ENCODE results near the gene LMBRD1. TPM values are rescaled to one million over a fixed set of nuclear protein-coding genes. Genes with fewer than 3 reads are reported as not detected.

The LMBRD1 gene
- total RNA-seq, 1 donor from 2014 or later, result 26.5 TPM

DNA sequence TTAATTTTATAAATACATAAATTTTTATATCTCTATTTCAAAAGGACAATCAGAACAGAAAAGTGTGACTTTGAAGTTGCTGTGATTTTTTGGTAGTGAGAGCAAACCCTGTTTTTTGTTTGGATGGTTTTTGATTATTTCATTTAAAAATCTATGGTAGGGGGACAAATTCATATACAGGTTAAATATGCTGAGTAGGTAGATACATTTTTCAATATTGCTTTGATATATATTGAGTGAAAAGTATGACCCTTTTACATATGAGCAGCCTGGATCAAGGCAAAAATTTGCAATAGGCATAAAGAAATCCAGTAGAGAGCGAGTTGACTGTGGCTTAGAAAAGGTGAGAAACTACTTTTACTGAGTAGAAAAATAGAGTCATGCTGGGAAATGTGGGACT is 132.3 kb downstream of the LMBRD1 start:
- no peak for TF ChIP-seq CTCF (IDR thresholded peaks at IDR 0.05; ENCODE audit: unreplicated experiment)
- no peaks in the 10 kb centered on the region for H3K9me3 Mint-ChIP-seq (ENCODE audit: unreplicated experiment)
- no peaks in the 10 kb centered on the region for H3K36me3 Mint-ChIP-seq (ENCODE audit: low read depth, unreplicated experiment)
- no peak overlapping the region for H3K4me3 Mint-ChIP-seq (ENCODE audit: unreplicated experiment)
- H3K27ac Mint-ChIP-seq (ENCODE audit: unreplicated experiment), result no peak overlapping the region
- DNase-seq (ENCODE audit: low spot score), result no peak
- no peaks in the 10 kb centered on the region for H3K4me1 Mint-ChIP-seq (ENCODE audit: unreplicated experiment)
- H3K27me3 Mint-ChIP-seq (ENCODE audit: unreplicated experiment), result no peaks in the 10 kb centered on the region

DNA sequence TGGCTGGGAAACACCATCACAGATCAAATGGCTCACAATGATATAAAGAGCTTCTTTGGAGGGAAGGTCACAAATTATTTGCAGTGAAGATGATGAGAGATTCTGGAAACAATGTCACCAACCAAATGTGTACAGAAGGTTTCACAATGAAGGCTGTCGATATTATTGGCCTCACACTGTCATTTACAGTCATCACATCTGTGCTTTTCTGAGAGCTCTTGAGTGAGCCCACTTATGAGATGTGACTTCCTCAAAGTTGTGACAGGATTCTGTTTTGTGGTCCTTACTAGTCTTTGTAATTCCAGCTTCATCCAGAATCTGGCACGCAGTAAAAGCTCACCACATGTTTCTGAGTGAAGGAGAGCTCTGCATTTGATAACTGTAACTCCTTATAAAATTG is 133.6 kb downstream of the LMBRD1 start:
- TF ChIP-seq CTCF (IDR thresholded peaks at IDR 0.05; ENCODE audit: unreplicated experiment), result no peak
- DNase-seq (ENCODE audit: low spot score), result no peak
- no peaks in the 10 kb centered on the region for H3K4me1 Mint-ChIP-seq (ENCODE audit: unreplicated experiment)
- no peaks in the 10 kb centered on the region for H3K36me3 Mint-ChIP-seq (ENCODE audit: low read depth, unreplicated experiment)
- no peaks in the 10 kb centered on the region for H3K27me3 Mint-ChIP-seq (ENCODE audit: unreplicated experiment)
- H3K4me3 Mint-ChIP-seq (ENCODE audit: unreplicated experiment), result no peak overlapping the region
- H3K9me3 Mint-ChIP-seq (ENCODE audit: unreplicated experiment), result no peaks in the 10 kb centered on the region
- no peak overlapping the region for H3K27ac Mint-ChIP-seq (ENCODE audit: unreplicated experiment)

- DNase-seq (ENCODE audit: low spot score), result no peak
- H3K27ac Mint-ChIP-seq (ENCODE audit: unreplicated experiment), result no peak overlapping the region
- no peak overlapping the region for H3K4me3 Mint-ChIP-seq (ENCODE audit: unreplicated experiment)
- H3K9me3 Mint-ChIP-seq (ENCODE audit: unreplicated experiment), result no peaks in the 10 kb centered on the region
- TF ChIP-seq CTCF (IDR thresholded peaks at IDR 0.05; ENCODE audit: unreplicated experiment), result no peak
- H3K27me3 Mint-ChIP-seq (ENCODE audit: unreplicated experiment), result no peaks in the 10 kb centered on the region
- no peaks in the 10 kb centered on the region for H3K36me3 Mint-ChIP-seq (ENCODE audit: low read depth, unreplicated experiment)
- no peaks in the 10 kb centered on the region for H3K4me1 Mint-ChIP-seq (ENCODE audit: unreplicated experiment)
Observed at GRCh38 chr6:69650703-69651102, 146.1 kb downstream of the LMBRD1 start.

DNA sequence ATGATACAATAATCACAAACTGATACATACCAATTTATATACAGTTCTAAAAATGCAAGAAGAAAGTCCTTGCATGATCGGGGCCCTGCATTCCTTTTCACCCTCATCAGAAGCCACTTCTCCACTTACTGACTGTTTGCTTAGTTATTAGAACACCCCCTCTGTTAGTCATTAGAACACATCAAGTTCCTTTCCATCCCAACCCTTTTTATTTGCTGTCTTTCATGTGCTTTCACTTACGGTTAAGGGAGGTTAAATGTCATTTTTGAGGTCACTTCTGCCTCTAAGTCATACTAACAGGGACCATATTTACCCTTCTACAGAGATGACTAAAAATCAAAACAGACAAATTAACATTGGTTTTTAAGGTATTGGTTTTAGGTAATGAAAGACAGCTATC is 149.1 kb downstream of the LMBRD1 start:
- no peaks in the 10 kb centered on the region for H3K4me1 Mint-ChIP-seq (ENCODE audit: unreplicated experiment)
- no peaks in the 10 kb centered on the region for H3K9me3 Mint-ChIP-seq (ENCODE audit: unreplicated experiment)
- H3K36me3 Mint-ChIP-seq (ENCODE audit: low read depth, unreplicated experiment), result no peaks in the 10 kb centered on the region
- H3K4me3 Mint-ChIP-seq (ENCODE audit: unreplicated experiment), result no peak overlapping the region
- no peak for DNase-seq (ENCODE audit: low spot score)
- no peaks in the 10 kb centered on the region for H3K27me3 Mint-ChIP-seq (ENCODE audit: unreplicated experiment)
- no peak overlapping the region for H3K27ac Mint-ChIP-seq (ENCODE audit: unreplicated experiment)
- no peak for TF ChIP-seq CTCF (IDR thresholded peaks at IDR 0.05; ENCODE audit: unreplicated experiment)

- no peaks in the 10 kb centered on the region for H3K4me1 Mint-ChIP-seq (ENCODE audit: unreplicated experiment)
- no peak for TF ChIP-seq CTCF (IDR thresholded peaks at IDR 0.05; ENCODE audit: unreplicated experiment)
- DNase-seq (ENCODE audit: low spot score), result no peak
- no peaks in the 10 kb centered on the region for H3K9me3 Mint-ChIP-seq (ENCODE audit: unreplicated experiment)
- H3K36me3 Mint-ChIP-seq (ENCODE audit: low read depth, unreplicated experiment), result no peaks in the 10 kb centered on the region
- H3K27ac Mint-ChIP-seq (ENCODE audit: unreplicated experiment), result no peak overlapping the region
- H3K4me3 Mint-ChIP-seq (ENCODE audit: unreplicated experiment), result no peak overlapping the region
- no peaks in the 10 kb centered on the region for H3K27me3 Mint-ChIP-seq (ENCODE audit: unreplicated experiment)
Observed at GRCh38 chr6:69643688-69644087, 153.1 kb downstream of the LMBRD1 start.

Measured in endothelial cell (in vitro differentiated cells).